Nephron progenitor cell (in vitro differentiated cells): ENCODE measurements around the gene FAM43A.

Experiments used
- DNase-seq: peaks from one replicate; pipeline ENCODE4 v3.0.0; 2021
- H3K27ac Mint-ChIP-seq: 2 replicates; pipeline ENCODE4 v1.8.0; 2021; ENCODE audit warnings: mild to moderate bottlenecking, moderate library complexity, mixed read lengths
- H3K27me3 Mint-ChIP-seq: 2 replicates; pipeline ENCODE4 v1.8.0; 2021; ENCODE audit warnings: mild to moderate bottlenecking, low read depth, mixed read lengths; ENCODE audit not compliant: poor library complexity
- H3K36me3 Mint-ChIP-seq: 2 replicates; pipeline ENCODE4 v1.8.0; 2021; ENCODE audit warnings: low read depth, mixed read lengths
- H3K4me1 Mint-ChIP-seq: 2 replicates; pipeline ENCODE4 v1.8.0; 2021; ENCODE audit warnings: mixed read lengths
- H3K4me3 Mint-ChIP-seq: 2 replicates; pipeline ENCODE4 v1.8.0; 2021; ENCODE audit warnings: mild to moderate bottlenecking, moderate library complexity, mixed read lengths
- H3K9me3 Mint-ChIP-seq: 2 replicates; pipeline ENCODE4 v1.8.0; 2021; ENCODE audit warnings: mild to moderate bottlenecking, moderate library complexity, mixed read lengths
- TF ChIP-seq, protein P1 (sequence below): fragments of 200-600 bp; sonication (generic); IDR thresholded peaks from 2 replicates; pipeline ENCODE4 v1.5.0; 2021; ENCODE audit warnings: antibody characterized with exemption

Gene FAM43A

DNA sequence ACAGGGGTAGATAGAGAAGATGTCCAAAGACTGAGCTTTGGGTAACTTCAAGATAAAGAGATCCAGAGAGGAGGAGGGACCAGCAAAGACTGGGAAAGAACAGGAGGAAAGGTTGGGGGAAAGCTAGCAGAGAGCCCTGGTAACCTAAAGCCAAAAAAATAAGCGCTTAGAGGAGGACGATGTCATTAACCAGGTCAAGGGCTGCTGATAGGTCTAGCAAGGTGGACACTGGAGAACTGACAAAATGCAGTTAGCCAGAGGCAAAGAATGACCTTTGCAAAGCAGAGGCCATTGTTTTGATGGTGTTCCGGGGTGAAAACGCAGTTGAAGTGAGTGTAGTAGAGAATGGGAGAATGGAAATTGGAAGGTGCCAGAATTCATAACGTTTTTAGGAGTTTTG lies 39.7 kb downstream of the FAM43A start:
- no peak for DNase-seq
- peaks cover 47% of the 10 kb centered on the region for H3K4me1 Mint-ChIP-seq
- no peaks in the 10 kb centered on the region for H3K36me3 Mint-ChIP-seq
- peaks cover 18% of the 10 kb centered on the region for H3K27me3 Mint-ChIP-seq
- H3K4me3 Mint-ChIP-seq, result no peak overlapping the region
- peaks cover 3% of the 10 kb centered on the region for H3K9me3 Mint-ChIP-seq
- H3K27ac Mint-ChIP-seq, result no peak overlapping the region
- TF ChIP-seq, protein P1, sequence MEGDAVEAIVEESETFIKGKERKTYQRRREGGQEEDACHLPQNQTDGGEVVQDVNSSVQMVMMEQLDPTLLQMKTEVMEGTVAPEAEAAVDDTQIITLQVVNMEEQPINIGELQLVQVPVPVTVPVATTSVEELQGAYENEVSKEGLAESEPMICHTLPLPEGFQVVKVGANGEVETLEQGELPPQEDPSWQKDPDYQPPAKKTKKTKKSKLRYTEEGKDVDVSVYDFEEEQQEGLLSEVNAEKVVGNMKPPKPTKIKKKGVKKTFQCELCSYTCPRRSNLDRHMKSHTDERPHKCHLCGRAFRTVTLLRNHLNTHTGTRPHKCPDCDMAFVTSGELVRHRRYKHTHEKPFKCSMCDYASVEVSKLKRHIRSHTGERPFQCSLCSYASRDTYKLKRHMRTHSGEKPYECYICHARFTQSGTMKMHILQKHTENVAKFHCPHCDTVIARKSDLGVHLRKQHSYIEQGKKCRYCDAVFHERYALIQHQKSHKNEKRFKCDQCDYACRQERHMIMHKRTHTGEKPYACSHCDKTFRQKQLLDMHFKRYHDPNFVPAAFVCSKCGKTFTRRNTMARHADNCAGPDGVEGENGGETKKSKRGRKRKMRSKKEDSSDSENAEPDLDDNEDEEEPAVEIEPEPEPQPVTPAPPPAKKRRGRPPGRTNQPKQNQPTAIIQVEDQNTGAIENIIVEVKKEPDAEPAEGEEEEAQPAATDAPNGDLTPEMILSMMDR, result no peak

DNA sequence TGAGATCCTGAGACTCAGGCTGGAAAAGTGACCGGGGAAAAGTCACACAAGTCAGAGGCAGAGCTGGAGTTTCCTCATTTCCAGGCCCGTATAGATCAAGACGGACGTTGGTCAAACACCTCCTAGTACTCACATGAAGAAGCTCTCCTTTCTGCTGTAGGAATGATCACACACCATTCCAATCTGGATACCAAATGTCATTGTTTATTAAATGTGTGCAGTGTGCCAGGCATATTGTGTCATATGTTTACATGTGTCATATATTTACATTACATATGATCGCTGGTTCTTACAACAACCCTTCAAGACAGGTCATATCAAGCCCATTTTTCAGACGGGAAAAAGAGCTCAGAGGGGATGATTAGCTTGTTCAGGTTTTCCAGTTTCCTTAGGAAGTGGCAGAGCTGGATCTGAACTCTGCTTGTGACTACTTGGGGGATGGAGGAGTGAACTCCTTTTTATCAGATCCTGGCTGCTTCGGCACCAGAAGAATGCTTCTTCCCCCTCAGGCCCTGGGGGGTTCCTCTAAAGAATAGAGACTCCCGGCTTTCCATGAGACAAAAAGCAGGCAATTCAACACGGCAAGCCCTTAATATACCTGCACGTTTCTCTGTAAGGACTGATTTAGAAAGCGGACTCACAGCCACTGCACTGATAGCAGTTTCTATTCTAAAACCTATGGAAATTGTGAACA lies 41.9 kb downstream of the FAM43A start:
- H3K27me3 Mint-ChIP-seq, result peaks cover 22% of the 10 kb centered on the region
- H3K36me3 Mint-ChIP-seq, result no peaks in the 10 kb centered on the region
- DNase-seq, result no peak
- peaks cover 3% of the 10 kb centered on the region for H3K9me3 Mint-ChIP-seq
- no peak overlapping the region for H3K4me3 Mint-ChIP-seq
- TF ChIP-seq, protein P1, result no peak
- no peak overlapping the region for H3K27ac Mint-ChIP-seq
- H3K4me1 Mint-ChIP-seq, result peaks cover 62% of the 10 kb centered on the region

DNA sequence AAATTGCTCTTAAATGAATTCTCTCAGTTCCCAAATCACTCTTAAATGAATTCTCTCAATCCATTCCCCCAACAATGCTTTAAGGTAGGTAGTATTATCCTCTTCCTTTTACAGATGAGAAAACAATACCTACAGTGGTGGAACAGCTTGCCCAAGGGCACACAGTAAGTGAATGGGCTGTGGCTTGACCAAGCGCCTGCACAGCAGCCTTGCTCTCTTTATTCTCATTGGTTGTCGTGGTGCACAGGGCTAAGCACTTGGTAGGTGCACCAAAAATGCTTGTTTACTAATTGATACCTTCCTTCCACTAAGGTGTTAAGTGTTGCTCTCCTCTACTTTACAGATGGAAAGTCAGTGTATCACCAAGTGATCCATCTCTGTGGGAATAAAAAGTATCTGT lies 43.3 kb downstream of the FAM43A start:
- no peaks in the 10 kb centered on the region for H3K9me3 Mint-ChIP-seq
- no peaks in the 10 kb centered on the region for H3K36me3 Mint-ChIP-seq
- H3K4me3 Mint-ChIP-seq, result no peak overlapping the region
- H3K4me1 Mint-ChIP-seq, result peaks cover 58% of the 10 kb centered on the region
- H3K27ac Mint-ChIP-seq, result no peak overlapping the region
- TF ChIP-seq, protein P1, result no peak
- peaks cover 23% of the 10 kb centered on the region for H3K27me3 Mint-ChIP-seq
- no peak for DNase-seq

DNA sequence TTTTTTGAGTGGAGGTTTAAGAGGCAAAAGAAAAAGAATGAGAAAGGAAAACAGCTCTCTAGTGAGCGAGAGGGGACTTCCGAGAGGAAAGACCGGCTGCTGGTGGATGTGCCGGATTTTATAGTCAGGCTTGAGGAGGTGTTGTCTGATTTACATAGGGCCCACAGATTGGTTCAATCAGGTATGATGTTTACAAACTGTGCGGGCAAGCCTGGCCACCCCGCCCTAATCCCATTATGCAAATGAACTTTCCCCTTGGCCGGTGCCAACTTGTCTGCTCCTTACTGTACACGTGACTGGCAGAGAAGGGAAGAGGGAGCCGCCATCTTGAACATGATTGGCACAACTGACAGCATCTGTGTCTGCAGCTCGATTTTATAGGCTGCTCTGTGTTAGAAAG lies 44.7 kb downstream of the FAM43A start:
- TF ChIP-seq, protein P1, result no peak
- Mint-ChIP-seq H3K9me3 (no peaks in the 10 kb centered on the region), H3K27me3 (peaks cover 33% of the 10 kb centered on the region), H3K27ac (no peak overlapping the region), H3K36me3 (no peaks in the 10 kb centered on the region), H3K4me1 (peaks cover 45% of the 10 kb centered on the region), H3K4me3 (no peak overlapping the region)
- DNase-seq, result peak; percentile 34

DNA sequence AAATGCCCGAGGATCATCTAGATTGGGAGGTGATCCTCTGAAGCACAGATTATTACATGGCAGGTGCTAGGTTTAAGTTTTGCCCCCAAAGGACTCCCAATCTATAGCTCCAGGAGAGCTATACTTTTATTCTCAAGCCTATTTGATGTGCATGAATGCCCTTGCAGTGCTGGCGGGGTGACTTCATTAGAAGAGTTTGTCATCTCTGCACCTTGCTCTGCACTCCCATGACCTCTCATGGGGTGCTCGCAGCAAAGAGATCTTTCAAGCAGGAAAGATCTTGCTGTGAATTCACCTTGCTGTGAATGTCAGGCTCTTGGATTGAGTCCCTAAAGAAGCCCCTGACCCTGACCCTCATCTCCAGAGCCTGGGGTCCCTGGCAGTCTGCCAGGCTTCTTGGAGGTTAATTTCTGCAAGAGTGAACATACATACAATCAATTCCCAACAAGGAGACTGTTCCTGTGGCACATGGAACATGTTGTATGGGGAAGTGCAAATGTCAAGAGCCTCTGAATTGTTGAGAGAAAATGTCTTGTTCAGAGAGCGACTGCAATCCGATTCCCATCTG lies 45.9 kb downstream of the FAM43A start:
- Mint-ChIP-seq H3K4me3 (no peak overlapping the region), H3K27ac (no peak overlapping the region)

More for the DNA sequence above, 45.9 kb downstream of the FAM43A start:
- no peaks in the 10 kb centered on the region for H3K36me3 Mint-ChIP-seq
- peaks cover 35% of the 10 kb centered on the region for H3K4me1 Mint-ChIP-seq
- no peak for DNase-seq
- peaks cover 29% of the 10 kb centered on the region for H3K27me3 Mint-ChIP-seq
- TF ChIP-seq, protein P1, result no peak
- H3K9me3 Mint-ChIP-seq, result no peaks in the 10 kb centered on the region
